ENCODE measurements around the gene GPR137.
A peak's percentile ranks its signal among the peaks of the same experiment; 100 is the strongest.

The GPR137 gene

GRCh38 chr11:64327375-64327774, 41.7 kb downstream of the GPR137 start:
- no peak for TF ChIP-seq MYC (IDR thresholded peaks at IDR 0.05; ENCODE audit: low read depth, low read length)
- TF ChIP-seq, protein P1, sequence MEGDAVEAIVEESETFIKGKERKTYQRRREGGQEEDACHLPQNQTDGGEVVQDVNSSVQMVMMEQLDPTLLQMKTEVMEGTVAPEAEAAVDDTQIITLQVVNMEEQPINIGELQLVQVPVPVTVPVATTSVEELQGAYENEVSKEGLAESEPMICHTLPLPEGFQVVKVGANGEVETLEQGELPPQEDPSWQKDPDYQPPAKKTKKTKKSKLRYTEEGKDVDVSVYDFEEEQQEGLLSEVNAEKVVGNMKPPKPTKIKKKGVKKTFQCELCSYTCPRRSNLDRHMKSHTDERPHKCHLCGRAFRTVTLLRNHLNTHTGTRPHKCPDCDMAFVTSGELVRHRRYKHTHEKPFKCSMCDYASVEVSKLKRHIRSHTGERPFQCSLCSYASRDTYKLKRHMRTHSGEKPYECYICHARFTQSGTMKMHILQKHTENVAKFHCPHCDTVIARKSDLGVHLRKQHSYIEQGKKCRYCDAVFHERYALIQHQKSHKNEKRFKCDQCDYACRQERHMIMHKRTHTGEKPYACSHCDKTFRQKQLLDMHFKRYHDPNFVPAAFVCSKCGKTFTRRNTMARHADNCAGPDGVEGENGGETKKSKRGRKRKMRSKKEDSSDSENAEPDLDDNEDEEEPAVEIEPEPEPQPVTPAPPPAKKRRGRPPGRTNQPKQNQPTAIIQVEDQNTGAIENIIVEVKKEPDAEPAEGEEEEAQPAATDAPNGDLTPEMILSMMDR (IDR thresholded peaks at IDR 0.05; ENCODE audit: low read depth, low read length): no peak
- no peak; the same call in 1 of the 2 replicates for TF ChIP-seq MAX (IDR thresholded peaks at IDR 0.05; ENCODE audit: low read depth, low read length)
- no peak for TF ChIP-seq POLR2A (IDR thresholded peaks at IDR 0.05; ENCODE audit: extremely low read depth, insufficient read length)
- DNase-seq (ENCODE audit: low read depth): no peak
- H3K4me3 ChIP-seq (ENCODE audit: low read depth, low read length): no peak overlapping the region

- no peak for DNase-seq (ENCODE audit: low read depth)
- TF ChIP-seq, protein P1 (IDR thresholded peaks at IDR 0.05; ENCODE audit: low read depth, low read length): no peak
- TF ChIP-seq POLR2A (IDR thresholded peaks at IDR 0.05; ENCODE audit: extremely low read depth, insufficient read length) (no peak), MYC (IDR thresholded peaks at IDR 0.05; ENCODE audit: low read depth, low read length) (no peak), MAX (IDR thresholded peaks at IDR 0.05; ENCODE audit: low read depth, low read length) (no peak)
- no peak overlapping the region for H3K4me3 ChIP-seq (ENCODE audit: low read depth, low read length)
Observed at GRCh38 chr11:64327993-64328392, 42.3 kb downstream of the GPR137 start.

GRCh38 chr11:64330888-64331287, 45.2 kb downstream of the GPR137 start:
- DNase-seq (ENCODE audit: low read depth): no peak
- no peak overlapping the region for H3K4me3 ChIP-seq (ENCODE audit: low read depth, low read length)
- TF ChIP-seq, protein P1 (IDR thresholded peaks at IDR 0.05; ENCODE audit: low read depth, low read length): no peak
- TF ChIP-seq MYC (IDR thresholded peaks at IDR 0.05; ENCODE audit: low read depth, low read length) (no peak), MAX (IDR thresholded peaks at IDR 0.05; ENCODE audit: low read depth, low read length) (no peak), POLR2A (IDR thresholded peaks at IDR 0.05; ENCODE audit: extremely low read depth, insufficient read length) (no peak)

- TF ChIP-seq POLR2A (IDR thresholded peaks at IDR 0.05; ENCODE audit: extremely low read depth, insufficient read length): no peak
- TF ChIP-seq, protein P1 (IDR thresholded peaks at IDR 0.05; ENCODE audit: low read depth, low read length): peak; percentile 81
- TF ChIP-seq MYC (IDR thresholded peaks at IDR 0.05; ENCODE audit: low read depth, low read length): peak; percentile 53; the same call in 1 of the 2 replicates
- TF ChIP-seq MAX (IDR thresholded peaks at IDR 0.05; ENCODE audit: low read depth, low read length): peak; percentile 78
- peak; percentile 95 for DNase-seq (ENCODE audit: low read depth)
- no peak overlapping the region for H3K4me3 ChIP-seq (ENCODE audit: low read depth, low read length)
Observed at GRCh38 chr11:64331569-64332371, 46.1 kb downstream of the GPR137 start.

DNA sequence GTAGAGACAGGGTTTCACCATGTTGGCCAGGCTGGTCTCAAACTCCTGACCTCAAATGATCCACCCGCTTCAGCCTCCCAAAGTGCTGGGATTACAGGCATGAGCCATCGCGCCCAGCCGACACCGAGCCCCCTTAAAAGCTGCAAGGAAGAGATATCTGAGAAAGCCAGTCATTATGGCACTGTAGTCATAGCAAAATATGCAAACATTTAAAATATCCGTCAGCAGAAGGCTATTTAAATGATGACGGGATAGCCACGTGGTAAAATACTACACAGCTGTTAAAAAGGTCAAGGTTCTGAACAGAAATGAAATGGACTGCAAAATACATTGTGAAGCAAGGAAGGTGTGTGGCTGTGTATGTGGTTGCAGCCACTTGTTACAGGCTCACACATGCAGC, 47.9 kb downstream of the GPR137 start:
- DNase-seq (ENCODE audit: low read depth): no peak
- TF ChIP-seq MYC (IDR thresholded peaks at IDR 0.05; ENCODE audit: low read depth, low read length) (no peak), MAX (IDR thresholded peaks at IDR 0.05; ENCODE audit: low read depth, low read length) (no peak), POLR2A (IDR thresholded peaks at IDR 0.05; ENCODE audit: extremely low read depth, insufficient read length) (no peak)
- TF ChIP-seq, protein P1 (IDR thresholded peaks at IDR 0.05; ENCODE audit: low read depth, low read length): no peak
- no peak overlapping the region for H3K4me3 ChIP-seq (ENCODE audit: low read depth, low read length)

Data from NB4 (cell line).